ENCODE results near the gene PITPNM3. TPM values are rescaled to one million over a fixed set of nuclear protein-coding genes. Genes with fewer than 3 reads are reported as not detected.

PITPNM3 gene
- total and polyA plus RNA-seq, 2 of the 13 experiments (the other 11 are each of a cell fraction or from before 2014, with no cell fraction given): 0.13 to 0.29 TPM

DNA sequence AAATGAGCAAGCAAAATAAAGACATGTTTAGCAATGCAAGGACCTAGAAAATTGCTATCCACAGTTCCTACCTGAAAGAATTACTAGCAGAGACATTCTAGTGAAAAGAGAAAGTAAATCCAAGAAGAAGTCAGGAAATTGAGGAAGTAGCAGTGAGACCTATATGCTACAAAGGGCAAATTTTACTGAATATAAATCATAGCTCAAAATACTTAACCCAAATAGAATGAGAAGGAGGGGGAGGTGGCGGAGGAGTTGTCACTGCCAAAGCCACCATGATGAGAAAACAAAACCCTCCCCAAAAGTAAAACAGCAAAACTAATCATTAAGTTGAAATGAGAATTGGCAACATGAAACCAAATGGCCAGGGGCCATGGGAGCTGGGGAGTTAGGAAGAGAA is 39.3 kb downstream of the PITPNM3 start:
- H3K27ac ChIP-seq (ENCODE audit: extremely low read length, insufficient read depth, low read length): no peak overlapping the region
- POLR2A ChIA-PET: no interaction called here
- CTCF ChIA-PET (ENCODE audit: low intra/inter-chr PET ratio, low total read pairs): no interaction called here
- no peak overlapping the region for H3K4me2 ChIP-seq (ENCODE audit: low read depth, low read length)
- H3K27me3 ChIP-seq (ENCODE audit: control insufficient read depth in 1 of 2, insufficient read depth in 2 of 2, low read length in 2 of 2): no peaks in the 10 kb centered on the region
- no peaks in the 10 kb centered on the region for H3K36me3 ChIP-seq (replicated peaks in 1 of 2; ENCODE audit: control insufficient read depth in 1 of 2, insufficient read depth in 2 of 2, low read length in 2 of 2)
- WGBS (ENCODE audit: low lambda C conversion rate): 96% methylated on average over 1 of the region's 1 CpG
- no peak for FAIRE-seq
- in situ Hi-C loops (cut with HindIII; ENCODE audit: extremely low pct_ligation_motif_present, low pct_unique_long_range_greater_than_20kb): no loop called here
- H3K79me2 ChIP-seq (ENCODE audit: insufficient read depth, low read length): no peaks in the 10 kb centered on the region
- H3K4me3 ChIP-seq (replicated peaks in 1 of 3; ENCODE audit: insufficient read depth in 1 of 3, low read depth in 2 of 3, low read length in 3 of 3): no peak overlapping the region
- no peaks in the 10 kb centered on the region for H3K9me3 ChIP-seq (ENCODE audit: low read length)
- H3K4me1 ChIP-seq (ENCODE audit: insufficient read depth, low read length): no peaks in the 10 kb centered on the region
- H4K20me1 ChIP-seq (ENCODE audit: insufficient read depth, low read length): no peaks in the 10 kb centered on the region
- intact Hi-C loops (cut with micrococcal nuclease; ENCODE audit: unreplicated experiment): no loop called here
- no TSS peak for BruUV-seq (replicated peaks)
- no peak for DNase-seq (ENCODE audit: low spot score)
- H2AFZ ChIP-seq (ENCODE audit: low read length): no peak overlapping the region
- H3K9ac ChIP-seq (ENCODE audit: insufficient read depth, low read depth, low read length): no peak overlapping the region
- TF ChIP-seq TBX2 (CRISPR knock-in tag; IDR thresholded peaks at IDR 0.05; ENCODE audit: borderline replicate concordance) (no peak), BORCS8-MEF2B (CRISPR knock-in tag; IDR thresholded peaks at IDR 0.05) (no peak), CHD2 (IDR thresholded peaks at IDR 0.05; ENCODE audit: low read depth, low read length) (no peak), ZNF766 (CRISPR knock-in tag; IDR thresholded peaks at IDR 0.05; ENCODE audit: borderline replicate concordance) (no peak), ZNF564 (CRISPR knock-in tag; IDR thresholded peaks at IDR 0.05) (no peak), ZNF451 (CRISPR knock-in tag; IDR thresholded peaks at IDR 0.05) (no peak), ATAD3A (CRISPR knock-in tag; IDR thresholded peaks at IDR 0.05) (no peak), RBM22 (optimal IDR thresholded peaks at IDR 0.05; ENCODE audit: low read length) (no peak), SALL1 (CRISPR knock-in tag; IDR thresholded peaks at IDR 0.05) (no peak), ARNTL (CRISPR knock-in tag; IDR thresholded peaks at IDR 0.05) (no peak), ZNF24 (IDR thresholded peaks at IDR 0.05) (no peak), ZFP37 (CRISPR knock-in tag; IDR thresholded peaks at IDR 0.05; ENCODE audit: borderline replicate concordance) (no peak), JUNB (CRISPR knock-in tag; IDR thresholded peaks at IDR 0.05; ENCODE audit: borderline replicate concordance) (no peak)
- TF ChIP-seq, protein P1, sequence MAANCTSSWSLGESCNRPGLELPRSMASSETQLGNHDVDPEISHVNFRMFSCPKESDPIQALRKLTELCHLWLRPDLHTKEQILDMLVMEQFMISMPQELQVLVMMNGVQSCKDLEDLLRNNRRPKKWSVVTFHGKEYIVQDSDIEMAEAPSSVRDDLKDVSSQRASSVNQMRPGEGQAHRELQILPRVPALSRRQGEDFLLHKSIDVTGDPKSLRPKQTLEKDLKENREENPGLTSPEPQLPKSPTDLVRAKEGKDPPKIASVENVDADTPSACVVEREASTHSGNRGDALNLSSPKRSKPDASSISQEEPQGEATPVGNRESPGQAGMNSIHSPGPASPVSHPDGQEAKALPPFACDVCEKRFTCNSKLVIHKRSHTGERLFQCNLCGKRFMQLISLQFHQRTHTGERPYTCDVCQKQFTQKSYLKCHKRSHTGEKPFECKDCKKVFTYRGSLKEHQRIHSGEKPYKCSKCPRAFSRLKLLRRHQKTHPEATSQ (CRISPR knock-in tag; IDR thresholded peaks at IDR 0.05; ENCODE audit: borderline replicate concordance): no peak
- no peak for ATAC-seq

All from HepG2 (cell line).